ENCODE results near the gene PRSS23. TPM values are rescaled to one million over a fixed set of nuclear protein-coding genes. Genes with fewer than 3 reads are reported as not detected.

PRSS23 gene, protein sequence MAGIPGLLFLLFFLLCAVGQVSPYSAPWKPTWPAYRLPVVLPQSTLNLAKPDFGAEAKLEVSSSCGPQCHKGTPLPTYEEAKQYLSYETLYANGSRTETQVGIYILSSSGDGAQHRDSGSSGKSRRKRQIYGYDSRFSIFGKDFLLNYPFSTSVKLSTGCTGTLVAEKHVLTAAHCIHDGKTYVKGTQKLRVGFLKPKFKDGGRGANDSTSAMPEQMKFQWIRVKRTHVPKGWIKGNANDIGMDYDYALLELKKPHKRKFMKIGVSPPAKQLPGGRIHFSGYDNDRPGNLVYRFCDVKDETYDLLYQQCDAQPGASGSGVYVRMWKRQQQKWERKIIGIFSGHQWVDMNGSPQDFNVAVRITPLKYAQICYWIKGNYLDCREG
- 10 to 100 TPM in 3 of 6 experiments, 1 to 10 TPM in 3; 6.9 to 17.8 (median 9.4) TPM for total RNA-seq
- long read RNA-seq, full-length matches to known transcripts: 3 of 5 reads
- long read RNA-seq, partial matches to known transcripts: 0 of 5 reads
- long read RNA-seq, other reads (novel, unspliced or antisense): 2 of 5 reads

- peak within 1 kb of the TSS in 2 of 3 donors; percentile 19 to 28 for H3K27ac ChIP-seq
- 0% methylated on average over 1 of the region's 97 CpGs for WGBS (ENCODE audit: insufficient coverage, low coverage, low lambda C conversion rate, missing lambda C conversion rate)
- intact Hi-C loops (cut with DNase I): no loop called here
- H3K4me1 ChIP-seq: peaks cover 0 to 7% (median 2%) of the 10 kb centered on the region in 4 donors
- DNase-seq (peak; percentile 60 to 78 (median 63)), ATAC-seq (peak; percentile 87 to 90 (median 90))
- H3K36me3 ChIP-seq: no peaks in the 10 kb centered on the region
- no peak for TF ChIP-seq CTCF (IDR thresholded peaks at IDR 0.05)
- TF ChIP-seq POLR2A (IDR thresholded peaks at IDR 0.05): peak; percentile 62
- H3K27me3 ChIP-seq: no peaks in the 10 kb centered on the region
- H3K4me3 ChIP-seq: peak within 1 kb of the TSS; percentile 45 to 55 (median 49)
- H3K9me3 ChIP-seq: no peaks in the 10 kb centered on the region
Measured at GRCh38 chr11:86800076-86800959, at the start of gene PRSS23. TSS of gene PRSS23 (plus strand) at chr11:86800542. CDS start at chr11:86807644, 7,102 bp downstream.

DNA sequence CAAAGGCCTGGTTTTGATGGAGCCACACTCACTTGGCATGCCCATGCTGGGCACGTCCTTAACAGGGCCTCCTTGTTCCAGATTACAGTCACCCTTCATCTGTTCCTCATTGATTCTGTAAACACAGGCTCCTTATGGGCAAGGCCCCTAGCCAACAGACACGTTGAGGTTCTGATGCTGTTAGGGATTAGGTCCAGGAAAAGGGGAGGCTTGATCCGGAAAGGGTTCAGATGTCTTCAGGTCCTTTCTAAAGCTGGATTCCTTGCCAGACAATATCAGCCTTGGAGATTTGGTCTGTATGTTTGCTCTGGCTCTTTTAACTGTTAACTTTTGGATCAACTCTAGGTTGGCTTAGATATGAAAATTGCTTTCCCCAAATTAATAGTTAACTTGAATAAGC lies 46.9 kb upstream of the PRSS23 start:
- 69% methylated on average over 3 of the region's 3 CpGs for WGBS (ENCODE audit: insufficient coverage, low coverage, low lambda C conversion rate, missing lambda C conversion rate)
- DNase-seq (no peak), ATAC-seq (no peak)
- TF ChIP-seq CTCF (IDR thresholded peaks at IDR 0.05) (no peak), POLR2A (IDR thresholded peaks at IDR 0.05) (no peak)
- H3K27ac ChIP-seq: no peak overlapping the region
- no peak overlapping the region for H3K4me3 ChIP-seq
- no peaks in the 10 kb centered on the region for H3K27me3 ChIP-seq
- no peaks in the 10 kb centered on the region for H3K9me3 ChIP-seq
- H3K4me1 ChIP-seq: no peaks in the 10 kb centered on the region
- no peaks in the 10 kb centered on the region for H3K36me3 ChIP-seq
- intact Hi-C loops (cut with DNase I): no loop called here

DNA sequence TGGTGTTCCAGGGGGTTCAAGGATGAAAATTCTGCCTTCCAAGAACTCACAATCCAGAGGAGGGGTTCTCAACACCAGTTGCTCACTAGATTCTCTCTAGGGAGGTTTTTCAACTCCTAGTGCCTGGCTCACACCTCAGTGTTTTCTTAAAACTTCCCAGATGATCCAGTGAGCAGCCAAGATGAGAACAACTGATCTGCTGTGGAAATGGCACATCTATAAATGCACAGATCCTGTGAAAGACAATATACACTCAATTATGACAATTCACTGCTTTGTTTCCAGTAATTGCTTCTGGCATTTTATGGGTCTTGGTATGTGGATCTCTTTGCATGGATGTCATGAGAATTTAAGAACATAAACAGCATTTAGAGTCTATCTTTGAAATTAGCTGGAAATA lies 45.2 kb upstream of the PRSS23 start:
- no peak for TF ChIP-seq CTCF (IDR thresholded peaks at IDR 0.05)
- TF ChIP-seq POLR2A (IDR thresholded peaks at IDR 0.05): no peak
- DNase-seq: no peak
- no peaks in the 10 kb centered on the region for H3K9me3 ChIP-seq
- H3K4me3 ChIP-seq: no peak overlapping the region
- intact Hi-C loops (cut with DNase I): no loop called here
- no peaks in the 10 kb centered on the region for H3K36me3 ChIP-seq
- ATAC-seq: no peak
- no peaks in the 10 kb centered on the region for H3K4me1 ChIP-seq
- H3K27me3 ChIP-seq: no peaks in the 10 kb centered on the region
- no peak overlapping the region for H3K27ac ChIP-seq

- DNase-seq: no peak
- WGBS (ENCODE audit: insufficient coverage, low coverage, low lambda C conversion rate, missing lambda C conversion rate): 77% methylated on average over 1 of the region's 1 CpG
Measured at GRCh38 chr11:86758171-86758570, 42.2 kb upstream of the PRSS23 start.

More at GRCh38 chr11:86758171-86758570, 42.2 kb upstream of the PRSS23 start:
- intact Hi-C loops (cut with DNase I): no loop called here
- H3K4me1 ChIP-seq: no peaks in the 10 kb centered on the region
- no peaks in the 10 kb centered on the region for H3K36me3 ChIP-seq
- H3K27ac ChIP-seq: no peak overlapping the region
- no peak overlapping the region for H3K4me3 ChIP-seq
- no peaks in the 10 kb centered on the region for H3K27me3 ChIP-seq
- H3K9me3 ChIP-seq: no peaks in the 10 kb centered on the region
- TF ChIP-seq POLR2A (IDR thresholded peaks at IDR 0.05) (no peak), CTCF (IDR thresholded peaks at IDR 0.05) (no peak)
- no peak for ATAC-seq

Measured in right lobe of liver (tissue), 6 donors.